Prostate gland (tissue), 2 donors: Measurements from ENCODE around the gene CAPZB. TPM values are rescaled to one million over a fixed set of nuclear protein-coding genes. Genes with fewer than 3 reads are reported as not detected.

Experiments
- DNase-seq: peaks from one replicate; pipeline ENCODE4 v3.0.0-alpha.2; 2019; ENCODE audit warnings: low spot score
- H3K27ac ChIP-seq, 2 donors: fragments of 200-600 bp; sonication (generic); 2 replicates each; pipeline ENCODE4 v1.5.1; 2017 to 2019
- H3K27me3 ChIP-seq: fragments of 200-600 bp; sonication (generic); replicated peaks from 2 replicates; pipeline ENCODE4 v1.5.1; 2019; ENCODE audit not compliant: insufficient read depth
- H3K36me3 ChIP-seq, 2 donors: fragments of 200-600 bp; sonication (generic); 1 replicate in 1 of 2; 2 replicates in 1 of 2; pipeline versions ENCODE4 v1.5.1 to v1.8.1; 2017 to 2019
- H3K4me1 ChIP-seq: fragments of 200-600 bp; sonication (generic); replicated peaks from 2 replicates; pipeline ENCODE4 v1.5.1; 2019
- H3K4me3 ChIP-seq, 2 donors: fragments of 200-600 bp; sonication (generic); 2 replicates each; pipeline ENCODE4 v1.5.1; 2017 to 2019
- H3K9me3 ChIP-seq: fragments of 200-600 bp; sonication (generic); 2 replicates; pipeline ENCODE4 v1.5.1; 2017
- CTCF ChIP-seq, 4 experiments: fragments of 200-600 bp in 2 of 4; fragments of 450-650 bp in 2 of 4; sonication (generic) in 2 of 4; IDR thresholded peaks; 1 replicate in 3 of 4; 2 replicates in 1 of 4; pipeline ENCODE4 v1.5.1; 2016 to 2019; ENCODE audit warnings: antibody characterized with exemption in 4 of 4, mild to moderate bottlenecking in 2 of 4, moderate library complexity in 2 of 4
- POLR2A ChIP-seq: fragments of 450-650 bp; IDR thresholded peaks from one replicate; pipeline ENCODE4 v1.6.1; 2016; ENCODE audit warnings: antibody characterized with exemption, mild to moderate bottlenecking
- POLR2AphosphoS5 ChIP-seq: sonication (generic); formaldehyde crosslinking; IDR thresholded peaks from one replicate; pipeline ENCODE4 v1.6.1; 2017; ENCODE audit warnings: antibody characterized with exemption
- WGBS: methylation state at CpG from one replicate; pipeline ENCODE4 v1.1.5; 2018; 5-methylcytosine and 5-hydroxymethylcytosine counted together
- intact Hi-C: fragments of 100-400 bp; cut with DNase I; formaldehyde crosslinking; loops from one replicate; pipeline ENCODE4 v1.14.2; 2022
- total RNA-seq, 2 donors: library from RNA; depleted of rRNA; stranded (reverse); fragments of >200 nt; gene quantifications; one replicate each; pipeline ENCODE4 v1.1.0, GENCODE V29; 2016

Gene CAPZB
- total RNA-seq, 2 donors from 2014 or later: 139 to 150 TPM

- no peaks in the 10 kb centered on the region for H3K27me3 ChIP-seq
- H3K4me3 ChIP-seq: no peak overlapping the region
- no peak overlapping the region for H3K27ac ChIP-seq
- TF ChIP-seq POLR2A: no peak
- TF ChIP-seq CTCF (IDR thresholded peaks at IDR 0.05): no peak
- no peak for TF ChIP-seq POLR2AphosphoS5
- 71% methylated on average over 7 of the region's 7 CpGs for WGBS
- DNase-seq: no peak
- H3K36me3 ChIP-seq: no peaks in the 10 kb centered on the region
- no peaks in the 10 kb centered on the region for H3K4me1 ChIP-seq
- intact Hi-C loops: loop anchor here (10.0 kb wide), 1 partner anchor 75 kb away; the partner anchor contains the start of gene CAPZB
- no peaks in the 10 kb centered on the region for H3K9me3 ChIP-seq
Observed at GRCh38 chr1:19409477-19410341, 75.6 kb downstream of the CAPZB start.

- Histone ChIP-seq H3K4me3 (no peak overlapping the region), H3K27ac (no peak overlapping the region), H3K4me1 (no peaks in the 10 kb centered on the region), H3K36me3 (no peaks in the 10 kb centered on the region), H3K27me3 (no peaks in the 10 kb centered on the region), H3K9me3 (no peaks in the 10 kb centered on the region)
- TF ChIP-seq POLR2AphosphoS5: no peak
- no peak for TF ChIP-seq CTCF (IDR thresholded peaks at IDR 0.05)
- TF ChIP-seq POLR2A: no peak
- intact Hi-C loops: loop anchor here (10.0 kb wide), 1 partner anchor 77 kb away; the partner anchor contains the start of gene CAPZB
- WGBS: 85% methylated on average over 8 of the region's 8 CpGs
- DNase-seq: no peak
Observed at GRCh38 chr1:19407494-19408096, 77.7 kb downstream of the CAPZB start.

- Histone ChIP-seq H3K27me3 (no peaks in the 10 kb centered on the region), H3K27ac (peak overlapping the region in 1 of 2 donors; percentile 68), H3K4me3 (no peak overlapping the region), H3K4me1 (peaks cover under 1% of the 10 kb centered on the region), H3K9me3 (no peaks in the 10 kb centered on the region), H3K36me3 (no peaks in the 10 kb centered on the region)
- WGBS: 94% methylated on average over 5 of the region's 5 CpGs
- no peak for TF ChIP-seq POLR2AphosphoS5
- intact Hi-C loops: loop anchor here (10.0 kb wide), 1 partner anchor 78 kb away; the partner anchor contains the start of gene CAPZB
- DNase-seq: no peak
Observed at GRCh38 chr1:19406680-19407079, 78.7 kb downstream of the CAPZB start.

GRCh38 chr1:19405761-19406487 lies 79.4 kb downstream of the CAPZB start:
- WGBS: 65% methylated on average over 22 of the region's 22 CpGs
- TF ChIP-seq POLR2AphosphoS5 (no peak), CTCF (IDR thresholded peaks at IDR 0.05) (no peak), POLR2A (no peak)
- Histone ChIP-seq H3K27ac (peak overlapping the region; percentile 54 to 68), H3K4me3 (no peak overlapping the region), H3K27me3 (no peaks in the 10 kb centered on the region), H3K9me3 (no peaks in the 10 kb centered on the region), H3K4me1 (peaks cover 7% of the 10 kb centered on the region), H3K36me3 (no peaks in the 10 kb centered on the region)
- DNase-seq: no peak
- intact Hi-C loops: loop anchor here (10.0 kb wide), 1 partner anchor 79 kb away; the partner anchor contains the start of gene CAPZB
